ENCODE results near the gene NINJ2.
"Not testable (repeated sequence)": the region's sequence is repeated elsewhere in the genome, so short reads cannot be mapped to it uniquely, and the experiment has no call there.

The NINJ2 gene

GRCh38 chr12:669576-669945 is 6.3 kb upstream of the NINJ2 start:
- FAIRE-seq: no peak

DNA sequence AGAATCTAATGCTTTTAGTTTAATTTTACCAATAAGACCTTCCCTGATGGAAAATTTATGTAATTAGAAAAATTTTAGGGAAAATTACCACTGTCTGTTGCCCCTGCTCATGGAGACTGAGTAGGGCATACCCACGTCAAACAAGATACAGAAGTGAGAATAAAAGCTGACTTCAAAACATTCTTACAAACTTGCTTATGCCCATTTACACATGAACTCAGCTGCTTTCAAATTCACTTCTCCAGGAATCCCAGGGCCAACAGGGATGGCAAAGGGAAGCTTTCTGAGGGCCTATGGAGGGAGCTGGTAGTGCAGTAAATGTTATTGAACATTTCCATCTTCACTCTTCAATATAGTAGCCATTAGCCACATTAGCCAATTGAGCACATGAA is 4.8 kb upstream of the NINJ2 start:
- FAIRE-seq: no peak

GRCh38 chr12:666766-667308 is 3.6 kb upstream of the NINJ2 start:
- FAIRE-seq: no peak

GRCh38 chr12:666066-666465 is 2.8 kb upstream of the NINJ2 start:
- FAIRE-seq: no peak

DNA sequence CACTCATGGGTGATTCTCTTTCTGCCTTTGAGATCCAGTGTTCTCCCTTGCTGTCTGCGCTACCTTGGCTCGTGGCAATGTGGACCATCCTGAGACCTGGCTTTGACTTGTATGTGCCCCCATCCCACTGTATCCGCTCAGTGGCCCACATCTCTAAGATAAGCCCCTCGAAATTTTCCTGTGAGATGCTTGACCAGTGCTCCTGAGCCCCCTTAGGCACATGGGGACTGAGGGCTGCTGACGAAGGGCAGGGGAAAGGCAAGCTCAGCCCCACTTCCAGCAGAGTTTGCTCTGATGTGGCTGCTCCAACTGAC is 1.5 kb upstream of the NINJ2 start:
- no peak for FAIRE-seq

DNA sequence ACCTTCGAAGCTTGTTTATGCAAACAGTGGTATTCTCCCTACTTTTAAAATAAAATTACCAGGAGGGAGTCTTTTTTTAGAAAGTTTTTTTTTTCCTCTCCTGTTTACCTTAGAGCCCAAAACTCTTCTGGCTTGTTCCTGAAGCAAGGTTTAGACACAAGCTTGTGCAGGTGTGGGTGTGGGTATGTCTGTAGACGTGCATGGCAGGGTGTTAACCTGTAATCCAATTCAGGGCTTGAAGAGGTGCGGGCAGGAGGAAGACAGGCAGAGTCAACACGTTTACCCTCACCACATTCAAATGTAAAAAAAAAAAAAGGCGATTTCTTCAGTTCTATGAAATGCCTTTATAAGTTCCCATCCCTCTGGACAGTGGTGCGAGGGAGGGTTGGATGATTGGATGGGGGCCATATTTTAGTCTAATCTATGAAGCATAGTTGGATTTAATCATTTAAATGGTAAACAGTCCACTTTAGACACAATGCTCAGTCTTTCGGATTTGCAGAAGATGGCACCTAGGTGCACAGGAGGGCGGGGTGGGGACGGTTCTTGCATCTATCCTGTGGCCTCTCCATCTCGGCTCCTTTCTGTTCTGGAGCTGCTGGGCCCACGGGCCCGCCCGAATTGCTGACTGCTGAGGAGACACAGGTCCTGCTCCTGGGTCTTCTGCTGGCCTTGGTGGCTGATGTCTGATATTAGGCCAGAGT is 982 bp upstream of the NINJ2 start:
- FAIRE-seq: no peak

DNA sequence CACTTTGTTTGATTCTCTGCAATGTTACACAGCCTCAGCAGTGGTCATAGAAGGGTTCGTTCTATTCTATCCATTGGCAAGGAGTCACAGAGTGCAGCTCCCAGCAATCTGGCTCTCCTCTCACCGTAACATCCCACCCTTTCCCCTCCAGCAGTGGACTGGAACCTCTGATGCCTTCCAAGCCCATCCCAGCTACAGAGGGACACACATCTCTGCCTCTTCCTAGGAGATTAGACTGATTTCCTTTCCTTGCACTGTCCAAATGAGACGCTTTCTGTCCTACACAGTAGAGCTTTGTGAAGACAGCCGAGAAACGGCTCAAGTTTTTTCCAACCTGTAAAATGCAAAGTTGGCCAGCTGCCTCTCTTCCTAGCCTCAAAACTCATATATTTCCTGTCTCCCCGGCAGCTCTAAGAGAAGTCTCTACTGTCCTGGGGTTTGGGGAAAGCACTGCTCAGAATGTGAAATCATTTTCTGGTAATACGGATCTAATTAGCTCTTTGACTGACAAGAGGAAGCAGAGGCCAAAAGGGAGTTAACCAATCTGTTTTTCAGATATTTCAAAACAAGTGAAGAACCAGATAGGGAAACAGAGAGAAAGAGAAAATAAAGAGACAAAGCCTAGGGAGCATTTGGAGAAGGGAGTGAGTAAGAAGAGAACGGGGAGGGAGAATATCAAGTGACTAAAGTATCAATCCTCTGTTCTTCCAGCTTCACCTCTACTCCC is 516 bp downstream of the NINJ2 start:
- no peak for FAIRE-seq

DNA sequence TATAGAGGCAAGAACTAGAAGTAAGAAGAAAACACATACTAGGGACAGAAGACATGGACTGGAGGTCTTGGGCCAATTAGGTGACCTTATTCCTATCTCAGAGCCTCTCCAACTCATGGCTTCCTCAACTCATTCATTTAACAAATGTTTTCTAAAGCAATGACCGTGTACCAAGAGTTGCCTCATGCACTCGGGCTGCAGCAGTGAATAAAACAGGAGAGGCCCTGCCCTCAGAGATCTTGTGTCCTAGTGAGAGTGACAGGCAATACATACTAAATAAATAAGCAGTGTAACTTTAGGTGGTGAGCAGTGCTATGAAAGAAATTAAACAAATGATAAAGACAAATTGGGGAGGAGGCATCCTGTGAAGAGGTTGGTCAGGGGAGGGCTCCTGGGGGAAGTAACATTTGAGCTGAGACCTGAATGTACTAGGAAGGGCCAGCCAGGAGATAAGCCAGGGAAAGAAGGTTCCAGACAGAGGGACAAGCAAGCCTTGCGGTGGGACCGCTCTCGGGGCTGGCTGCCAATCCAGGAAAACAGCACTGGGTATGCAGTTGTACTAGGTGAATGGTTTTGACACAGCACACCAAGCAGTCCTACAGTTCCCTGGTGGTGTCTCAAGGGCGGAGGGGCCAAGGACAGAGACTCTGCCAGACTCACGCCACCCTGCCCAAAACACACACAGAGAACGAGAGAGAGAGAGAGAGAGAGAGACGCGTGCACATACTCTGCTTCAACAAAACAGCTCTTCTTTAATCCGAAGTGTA is 1.3 kb downstream of the NINJ2 start:
- no peak for FAIRE-seq

DNA sequence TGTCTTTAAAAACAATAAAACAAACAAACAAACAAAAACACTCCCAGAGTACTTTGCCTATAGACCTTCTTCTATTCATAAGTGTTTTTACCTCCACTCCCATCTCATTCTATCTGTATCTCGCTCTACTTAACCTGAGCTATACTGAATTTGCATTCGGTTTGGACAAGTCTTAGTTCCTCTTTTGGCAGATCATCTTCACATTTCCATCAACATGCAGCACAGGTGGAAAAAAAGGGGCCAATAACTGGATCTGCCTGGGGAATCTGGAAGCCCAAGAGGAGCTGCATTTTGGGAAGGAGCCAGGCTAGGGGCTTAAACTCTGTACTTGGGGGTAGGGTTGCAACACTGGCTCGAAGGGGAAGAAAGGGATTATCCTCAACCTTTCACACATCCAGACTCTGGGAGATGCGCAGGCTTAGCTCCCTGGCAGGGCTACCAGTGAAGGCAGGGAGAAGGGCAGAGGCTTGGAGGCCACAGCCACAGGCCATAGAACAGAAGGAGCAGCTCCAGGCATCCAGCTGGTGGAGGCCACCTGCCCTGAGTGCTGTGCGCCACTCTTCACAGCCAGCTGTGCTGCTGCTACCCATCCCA is 4.1 kb downstream of the NINJ2 start:
- FAIRE-seq: no peak

DNA sequence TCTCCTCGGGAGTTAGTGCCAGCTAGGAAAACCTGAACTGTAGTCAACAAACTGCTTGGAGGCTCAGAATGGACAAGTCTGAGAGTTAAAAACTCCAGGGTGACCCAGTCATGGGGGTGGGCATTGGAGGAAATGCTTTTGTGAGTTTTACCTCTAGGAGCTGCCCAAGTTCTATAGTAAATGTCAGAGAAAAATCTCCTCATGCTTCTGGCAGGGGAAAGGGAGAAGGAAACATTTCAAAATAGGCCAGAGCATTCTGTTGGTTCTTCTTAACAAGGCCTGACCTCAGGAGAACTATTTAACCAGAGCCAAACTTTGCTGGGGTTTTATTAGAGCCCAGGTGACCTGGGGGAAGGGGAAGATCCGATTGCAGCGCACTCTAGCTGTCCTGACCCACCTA is 12.3 kb downstream of the NINJ2 start:
- FAIRE-seq: no peak

GRCh38 chr12:647385-648085 is 15.7 kb downstream of the NINJ2 start:
- FAIRE-seq: no peak

- no peak for FAIRE-seq
These were observed 16.5 kb downstream of the NINJ2 start for GRCh38 chr12:646442-647384.

- FAIRE-seq: no peak
These were observed 17.6 kb downstream of the NINJ2 start for GRCh38 chr12:645563-646071.

DNA sequence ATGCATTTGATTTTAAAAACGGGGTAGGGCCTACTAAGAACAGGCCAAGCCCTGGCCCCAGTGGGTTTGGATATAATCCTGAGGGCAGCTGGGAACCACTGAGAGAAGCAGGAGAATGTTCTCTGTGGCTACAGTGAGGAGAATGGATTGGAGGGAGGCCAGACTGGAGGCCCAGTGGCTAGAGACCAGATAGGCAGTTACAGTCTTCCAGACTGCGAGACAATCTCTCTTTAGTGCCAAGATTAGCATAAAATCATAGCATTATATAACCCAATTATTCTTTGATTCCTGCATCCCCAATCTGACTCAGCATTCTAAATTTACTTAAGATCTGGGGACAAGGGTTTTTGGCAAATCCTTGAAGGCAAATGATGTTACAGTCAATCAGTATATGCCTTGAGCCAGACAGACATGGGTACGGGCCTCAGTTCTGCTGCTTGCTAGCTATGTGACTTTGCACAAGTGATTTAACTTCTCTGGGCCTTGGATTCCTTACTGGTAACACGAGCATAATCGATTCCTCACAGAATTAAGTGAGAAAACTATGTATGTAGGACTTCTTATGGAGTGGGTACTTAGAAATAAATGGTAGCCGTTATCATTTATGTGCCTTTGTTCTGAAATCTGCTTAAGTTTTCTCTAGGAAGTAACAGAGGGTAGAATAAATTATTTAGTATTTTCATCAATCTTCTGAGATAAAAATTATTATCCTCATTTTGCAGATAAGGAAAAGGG is 18.3 kb downstream of the NINJ2 start:
- no peak for FAIRE-seq

DNA sequence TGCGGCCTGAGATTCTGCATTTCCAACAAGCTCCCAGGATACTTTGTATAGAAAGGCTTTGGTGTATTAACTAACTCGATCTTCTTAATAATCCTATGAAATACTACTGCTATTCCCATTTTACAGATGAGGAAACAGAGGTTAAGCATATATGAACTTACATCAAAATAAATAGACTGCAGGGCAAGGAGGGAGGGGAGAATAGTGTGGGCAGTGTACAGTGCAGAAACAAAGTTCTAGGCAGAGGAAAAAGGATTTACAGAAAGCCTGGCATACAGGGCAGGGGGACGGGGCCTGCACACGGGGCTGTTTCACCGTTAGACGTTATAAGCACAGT is 19.0 kb downstream of the NINJ2 start:
- no peak for FAIRE-seq

DNA sequence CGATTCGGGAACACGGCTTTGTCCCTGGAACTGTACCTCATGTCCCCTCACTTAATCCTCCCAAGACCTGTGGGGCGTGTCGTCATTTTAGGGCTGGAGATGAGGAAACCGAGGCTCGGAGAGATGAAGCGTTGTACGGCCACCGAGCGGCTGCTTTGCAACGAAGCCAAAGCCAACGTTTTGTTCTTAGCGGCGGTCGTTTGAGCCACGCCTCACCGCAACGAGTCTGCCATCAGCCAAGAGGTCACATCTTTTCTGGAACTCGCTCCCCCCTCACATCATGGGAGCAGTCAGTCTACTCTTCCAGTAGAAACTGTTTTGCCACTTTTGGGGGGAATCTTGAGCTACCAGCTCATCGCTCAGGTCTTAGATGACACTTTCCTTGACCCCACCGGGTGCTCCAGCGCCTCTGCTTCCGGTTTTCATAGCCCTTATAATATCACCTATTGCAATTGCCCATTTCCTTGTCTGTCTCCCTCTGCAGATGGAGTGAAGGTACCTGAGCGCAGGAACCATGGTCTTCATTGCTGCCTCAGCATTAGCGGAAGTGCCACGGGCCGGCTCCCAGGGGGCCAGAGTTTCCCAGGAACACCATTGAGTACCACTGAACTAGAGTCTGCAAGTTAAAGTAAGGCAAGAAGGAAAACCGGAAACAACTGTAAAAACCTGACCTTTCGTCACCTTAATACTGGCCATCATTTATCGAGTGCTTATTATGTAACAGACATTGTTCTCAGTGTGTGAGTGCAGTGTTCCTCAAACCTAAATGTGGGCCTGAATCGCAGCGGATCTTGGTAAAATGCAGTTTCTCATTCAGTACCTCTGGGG is 19.6 kb downstream of the NINJ2 start:
- FAIRE-seq: no peak

DNA sequence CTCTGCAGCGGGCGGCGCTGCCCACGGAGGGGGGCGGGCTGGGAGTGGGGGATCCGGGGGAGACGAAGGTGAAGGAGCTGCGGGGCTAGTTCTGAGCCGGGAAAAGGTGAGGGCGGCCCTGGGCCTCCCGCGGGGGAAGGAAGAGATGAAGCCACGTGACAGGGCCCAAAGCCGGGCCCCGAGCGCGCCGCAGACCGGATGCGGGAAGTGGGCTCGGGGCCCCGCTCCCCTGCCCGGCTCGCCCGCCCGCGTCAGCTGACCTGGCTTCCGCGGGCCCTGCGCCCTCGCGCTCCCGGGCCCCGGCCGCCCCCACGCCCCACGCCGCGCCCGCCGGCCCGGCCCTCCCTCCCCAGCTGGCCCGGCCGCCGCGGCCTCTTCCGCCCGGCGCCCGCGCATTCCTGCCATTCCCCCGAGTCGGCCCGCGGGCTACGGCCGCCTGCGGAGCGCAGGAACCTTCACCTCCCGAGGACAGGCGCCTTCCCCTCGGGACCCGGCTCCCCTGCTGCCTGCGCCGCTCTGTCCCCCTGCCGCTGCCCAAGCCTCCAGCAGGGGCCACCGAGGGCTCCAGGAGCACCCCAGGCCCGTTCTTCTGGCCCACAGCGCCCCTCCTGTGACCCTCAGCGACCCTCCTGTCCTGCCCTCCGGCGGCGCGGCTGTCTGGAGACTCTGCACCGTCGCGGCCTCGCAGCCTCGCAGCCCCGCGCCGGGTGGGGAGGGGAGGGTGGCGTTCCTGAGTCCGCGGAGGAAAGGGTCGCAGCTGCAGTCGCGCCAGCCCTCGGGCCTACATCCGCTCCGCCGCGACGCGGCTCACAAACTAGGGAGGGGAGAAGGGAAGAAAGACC is 20.4 kb downstream of the NINJ2 start:
- no peak for FAIRE-seq

DNA sequence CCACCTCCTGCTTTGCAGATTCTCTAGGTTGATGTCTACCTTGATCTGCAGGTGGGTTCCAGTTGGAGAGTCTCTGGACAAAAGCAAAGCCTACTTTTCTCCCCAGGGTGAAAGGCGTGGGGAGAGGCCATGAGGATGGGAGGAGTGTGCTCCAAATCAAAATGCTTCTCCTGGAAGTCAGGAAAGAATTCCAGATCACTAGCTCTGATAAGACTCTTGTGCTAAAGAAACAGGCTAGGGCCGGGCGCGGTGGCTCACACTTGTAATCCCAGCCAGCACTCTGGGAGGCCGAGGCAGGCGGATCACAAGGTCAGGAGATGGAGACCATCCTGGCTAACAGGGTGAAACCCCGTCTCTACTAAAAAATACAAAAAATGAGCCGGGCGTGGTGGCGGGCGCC is 21.9 kb downstream of the NINJ2 start:
- FAIRE-seq: not testable (repeated sequence)

DNA sequence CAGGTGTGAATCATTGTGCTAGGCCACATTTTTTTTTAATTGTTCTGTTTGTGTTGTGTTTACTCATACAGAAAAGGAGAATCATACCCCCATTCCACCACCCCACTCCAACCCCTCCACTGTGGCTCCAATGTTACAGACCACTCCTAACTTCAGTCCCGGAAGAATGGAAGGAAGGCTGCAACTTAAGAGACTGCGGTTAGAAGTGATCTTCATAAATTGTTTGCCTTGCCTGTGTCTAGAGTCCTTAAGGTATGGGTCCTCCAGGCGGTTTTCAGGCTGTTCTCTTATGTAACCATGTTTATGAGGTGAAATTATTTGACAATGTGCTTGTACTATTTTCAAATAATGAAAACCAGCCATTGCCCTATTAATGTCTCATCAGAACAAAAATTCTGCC is 22.5 kb downstream of the NINJ2 start:
- no peak for FAIRE-seq

Measured in colon (tissue), 2 donors.